ENCODE results near the gene ARSD. TPM values are rescaled to one million over a fixed set of nuclear protein-coding genes. Genes with fewer than 3 reads are reported as not detected.
"Not testable (repeated sequence)": the region's sequence is repeated elsewhere in the genome, so short reads cannot be mapped to it uniquely, and the experiment has no call there.

ARSD gene
- total RNA-seq, 1 donor from 2014 or later: 8.0 TPM

- POLR2A ChIA-PET: no interaction called here
- CTCF ChIA-PET: no interaction called here
- ATAC-seq (ENCODE audit: low read depth) (no peak), DNase-seq (no peak)
- no peaks in the 10 kb centered on the region for H3K9me3 Mint-ChIP-seq
- no peak for TF ChIP-seq CTCF (IDR thresholded peaks at IDR 0.05)
- no peak overlapping the region for H3K4me3 Mint-ChIP-seq
- no peak overlapping the region for H3K27ac Mint-ChIP-seq
- no peaks in the 10 kb centered on the region for H3K27me3 Mint-ChIP-seq
- no peaks in the 10 kb centered on the region for H3K36me3 Mint-ChIP-seq (ENCODE audit: low read depth)
- intact Hi-C loops (cut with micrococcal nuclease): no loop called here
- H3K4me1 Mint-ChIP-seq: no peaks in the 10 kb centered on the region
These were observed 25.4 kb upstream of the ARSD start for GRCh38 chrX:2954541-2954940.

GRCh38 chrX:2937942-2938341, 8.8 kb upstream of the ARSD start:
- H3K36me3 Mint-ChIP-seq (ENCODE audit: low read depth); intact Hi-C loops (cut with micrococcal nuclease); POLR2A ChIA-PET: not testable (repeated sequence)

GRCh38 chrX:2934715-2935710, 5.9 kb upstream of the ARSD start:
- no peaks in the 10 kb centered on the region for H3K36me3 Mint-ChIP-seq (ENCODE audit: low read depth)
- DNase-seq (no peak), ATAC-seq (ENCODE audit: low read depth) (no peak)
- H3K4me1 Mint-ChIP-seq: no peaks in the 10 kb centered on the region
- H3K4me3 Mint-ChIP-seq: no peak overlapping the region
- H3K27ac Mint-ChIP-seq: no peak overlapping the region
- CTCF ChIA-PET: no interaction called here
- intact Hi-C loops (cut with micrococcal nuclease): no loop called here
- peaks cover 3% of the 10 kb centered on the region for H3K27me3 Mint-ChIP-seq
- TF ChIP-seq CTCF (IDR thresholded peaks at IDR 0.05): no peak
- H3K9me3 Mint-ChIP-seq: no peaks in the 10 kb centered on the region
- POLR2A ChIA-PET: no interaction called here

More at GRCh38 chrX:2937942-2938341, 8.8 kb upstream of the ARSD start:
- DNase-seq; H3K27ac Mint-ChIP-seq; H3K9me3 Mint-ChIP-seq; ATAC-seq (ENCODE audit: low read depth); H3K27me3 Mint-ChIP-seq; CTCF ChIA-PET; H3K4me1 Mint-ChIP-seq; H3K4me3 Mint-ChIP-seq: not testable (repeated sequence)

GRCh38 chrX:2933125-2933900, 4.2 kb upstream of the ARSD start:
- ChIA-PET POLR2A (no interaction called here), CTCF (no interaction called here)
- Mint-ChIP-seq H3K9me3 (no peaks in the 10 kb centered on the region), H3K36me3 (ENCODE audit: low read depth) (peaks cover 2% of the 10 kb centered on the region), H3K4me1 (no peaks in the 10 kb centered on the region), H3K4me3 (no peak overlapping the region), H3K27me3 (peaks cover 1% of the 10 kb centered on the region), H3K27ac (no peak overlapping the region)
- intact Hi-C loops (cut with micrococcal nuclease): no loop called here
- ATAC-seq (ENCODE audit: low read depth) (no peak), DNase-seq (no peak)
- TF ChIP-seq CTCF (IDR thresholded peaks at IDR 0.05): no peak

- Mint-ChIP-seq H3K27me3 (peaks cover 1% of the 10 kb centered on the region), H3K4me3 (no peak overlapping the region), H3K27ac (no peak overlapping the region), H3K9me3 (no peaks in the 10 kb centered on the region), H3K36me3 (ENCODE audit: low read depth) (peaks cover 2% of the 10 kb centered on the region), H3K4me1 (no peaks in the 10 kb centered on the region)
- intact Hi-C loops (cut with micrococcal nuclease): no loop called here
- no peak for TF ChIP-seq CTCF (IDR thresholded peaks at IDR 0.05)
- ATAC-seq (ENCODE audit: low read depth): no peak
- ChIA-PET CTCF (no interaction called here), POLR2A (no interaction called here)
- DNase-seq: no peak
These were observed 2.5 kb upstream of the ARSD start for GRCh38 chrX:2931612-2932011.

Measured in activated B cell treated with CpG ODN at 0.5 μM for 24 hours (primary cell).